Osteoblast (primary cell): Measurements from ENCODE around the gene SPAG16. TPM values are rescaled to one million over a fixed set of nuclear protein-coding genes. Genes with fewer than 3 reads are reported as not detected.

Experiments
- DNase-seq: peaks from one replicate; pipeline ENCODE4 v3.0.0; 2011; ENCODE audit warnings: low spot score, mixed read lengths; ENCODE audit not compliant: insufficient read length; ENCODE audit errors: missing footprints
- H2AFZ ChIP-seq: 2 replicates; pipeline ENCODE4 v1.6.0; 2011; ENCODE audit warnings: mild to moderate bottlenecking, low read length
- H3K27ac ChIP-seq: 2 replicates; pipeline ENCODE4 v1.5.1; 2011; ENCODE audit warnings: mild to moderate bottlenecking, low read depth, low read length, moderate library complexity
- H3K27me3 ChIP-seq: 2 replicates; pipeline ENCODE4 v1.6.0; 2012; ENCODE audit warnings: mild to moderate bottlenecking, control low read depth, inconsistent platforms, low read length, moderate library complexity; ENCODE audit not compliant: insufficient read depth
- H3K36me3 ChIP-seq: 2 replicates; pipeline ENCODE4 v1.5.1; 2011; ENCODE audit warnings: mild to moderate bottlenecking, low read length, control low read depth, moderate library complexity; ENCODE audit not compliant: insufficient read depth
- H3K4me1 ChIP-seq: 2 replicates; pipeline ENCODE4 v1.5.1; 2011; ENCODE audit warnings: mild to moderate bottlenecking, low read length, control low read depth, moderate library complexity; ENCODE audit not compliant: insufficient read depth
- H3K4me2 ChIP-seq: 2 replicates; pipeline ENCODE4 v1.6.0; 2011; ENCODE audit warnings: mild to moderate bottlenecking, low read length; ENCODE audit not compliant: insufficient read depth
- H3K4me3 ChIP-seq: fragments of 200-600 bp; sonication (generic); 3 replicates; pipeline ENCODE4 v1.5.1; 2012; ENCODE audit warnings: mild to moderate bottlenecking, low read length, inconsistent platforms; ENCODE audit not compliant: insufficient read depth
- H3K79me2 ChIP-seq: 2 replicates; pipeline ENCODE4 v1.6.0; 2012; ENCODE audit warnings: mild to moderate bottlenecking, low read length, control low read depth, inconsistent platforms; ENCODE audit not compliant: insufficient read depth
- H3K9me3 ChIP-seq: 2 replicates; pipeline ENCODE4 v1.5.1; 2011; ENCODE audit warnings: low read depth, low read length, control low read depth
- H4K20me1 ChIP-seq: 2 replicates; pipeline ENCODE4 v1.6.0; 2012; ENCODE audit warnings: mild to moderate bottlenecking, low read length, control low read depth; ENCODE audit not compliant: insufficient read depth
- CTCF ChIP-seq: IDR thresholded peaks from 2 replicates; pipeline ENCODE4 v1.5.1; 2011; ENCODE audit warnings: mild to moderate bottlenecking, low read depth, low read length, moderate library complexity; ENCODE audit errors: extremely low read depth
- total RNA-seq: library from RNA; depleted of rRNA; stranded (reverse); fragments of >200 nt; gene quantifications from 2 replicates; pipeline ENCODE4 v1.2.3, GENCODE V29; 2012

The SPAG16 gene
- total RNA-seq, 1 donor: 47.8 TPM

- no peaks in the 10 kb centered on the region for H3K4me1 ChIP-seq
- no peak overlapping the region for H2AFZ ChIP-seq
- H3K27ac ChIP-seq: no peak overlapping the region
- no peak overlapping the region for H3K4me2 ChIP-seq
- DNase-seq: peak; percentile 21
- no peaks in the 10 kb centered on the region for H3K36me3 ChIP-seq
- no peaks in the 10 kb centered on the region for H3K27me3 ChIP-seq
- H3K79me2 ChIP-seq: no peaks in the 10 kb centered on the region
- no peak overlapping the region for H3K4me3 ChIP-seq
- H4K20me1 ChIP-seq: no peaks in the 10 kb centered on the region
- H3K9me3 ChIP-seq: no peaks in the 10 kb centered on the region
- TF ChIP-seq CTCF: no peak
These were observed 456.2 kb downstream of the SPAG16 start for GRCh38 chr2:213740453-213740852.

GRCh38 chr2:213751446-213751845, 467.2 kb downstream of the SPAG16 start:
- Histone ChIP-seq H4K20me1 (no peaks in the 10 kb centered on the region), H3K27ac (no peak overlapping the region), H3K9me3 (no peaks in the 10 kb centered on the region), H3K4me3 (no peak overlapping the region), H3K79me2 (no peaks in the 10 kb centered on the region), H3K27me3 (no peaks in the 10 kb centered on the region), H3K4me1 (no peaks in the 10 kb centered on the region), H3K36me3 (no peaks in the 10 kb centered on the region), H3K4me2 (no peak overlapping the region), H2AFZ (no peak overlapping the region)
- no peak for TF ChIP-seq CTCF
- no peak for DNase-seq

GRCh38 chr2:213752575-213752974, 468.3 kb downstream of the SPAG16 start:
- H3K9me3 ChIP-seq: no peaks in the 10 kb centered on the region
- DNase-seq: no peak
- H2AFZ ChIP-seq: no peak overlapping the region
- no peaks in the 10 kb centered on the region for H3K27me3 ChIP-seq
- H3K4me3 ChIP-seq: no peak overlapping the region
- no peaks in the 10 kb centered on the region for H3K4me1 ChIP-seq
- no peaks in the 10 kb centered on the region for H3K36me3 ChIP-seq
- no peaks in the 10 kb centered on the region for H4K20me1 ChIP-seq
- no peak overlapping the region for H3K27ac ChIP-seq
- no peak for TF ChIP-seq CTCF
- H3K79me2 ChIP-seq: no peaks in the 10 kb centered on the region
- no peak overlapping the region for H3K4me2 ChIP-seq

- no peak for DNase-seq
- no peaks in the 10 kb centered on the region for H3K27me3 ChIP-seq
- H3K9me3 ChIP-seq: no peaks in the 10 kb centered on the region
These were observed 473.3 kb downstream of the SPAG16 start for GRCh38 chr2:213757525-213757924.

More at GRCh38 chr2:213757525-213757924, 473.3 kb downstream of the SPAG16 start:
- H3K36me3 ChIP-seq: no peaks in the 10 kb centered on the region
- H2AFZ ChIP-seq: no peak overlapping the region
- H3K4me3 ChIP-seq: no peak overlapping the region
- H3K79me2 ChIP-seq: no peaks in the 10 kb centered on the region
- H3K27ac ChIP-seq: no peak overlapping the region
- H3K4me2 ChIP-seq: no peak overlapping the region
- H3K4me1 ChIP-seq: no peaks in the 10 kb centered on the region
- H4K20me1 ChIP-seq: no peaks in the 10 kb centered on the region
- no peak for TF ChIP-seq CTCF
